Measurements from ENCODE around the gene MAML2.

MAML2 gene

DNA sequence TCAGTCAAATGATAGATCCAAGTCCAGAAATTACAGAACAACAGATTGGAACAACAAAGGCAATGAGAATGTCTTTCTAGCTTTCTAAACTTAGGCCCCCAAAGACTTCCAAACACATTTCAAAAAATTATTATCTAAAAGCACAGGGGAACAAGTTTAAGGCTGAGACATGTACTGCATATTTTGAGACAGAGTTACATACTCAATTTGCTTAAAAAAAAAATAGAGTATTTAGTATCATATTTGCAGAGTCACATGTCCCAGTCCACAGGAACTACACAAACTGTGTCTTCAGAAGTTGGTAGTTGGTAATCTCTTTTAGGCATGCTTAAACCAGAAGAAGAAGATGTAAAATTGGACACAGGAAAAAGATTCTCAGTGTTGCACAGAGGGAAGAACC is 127.2 kb downstream of the MAML2 start:
- no peak for DNase-seq (ENCODE audit: low read depth in 2 of 2, low spot score in 1 of 2)

DNA sequence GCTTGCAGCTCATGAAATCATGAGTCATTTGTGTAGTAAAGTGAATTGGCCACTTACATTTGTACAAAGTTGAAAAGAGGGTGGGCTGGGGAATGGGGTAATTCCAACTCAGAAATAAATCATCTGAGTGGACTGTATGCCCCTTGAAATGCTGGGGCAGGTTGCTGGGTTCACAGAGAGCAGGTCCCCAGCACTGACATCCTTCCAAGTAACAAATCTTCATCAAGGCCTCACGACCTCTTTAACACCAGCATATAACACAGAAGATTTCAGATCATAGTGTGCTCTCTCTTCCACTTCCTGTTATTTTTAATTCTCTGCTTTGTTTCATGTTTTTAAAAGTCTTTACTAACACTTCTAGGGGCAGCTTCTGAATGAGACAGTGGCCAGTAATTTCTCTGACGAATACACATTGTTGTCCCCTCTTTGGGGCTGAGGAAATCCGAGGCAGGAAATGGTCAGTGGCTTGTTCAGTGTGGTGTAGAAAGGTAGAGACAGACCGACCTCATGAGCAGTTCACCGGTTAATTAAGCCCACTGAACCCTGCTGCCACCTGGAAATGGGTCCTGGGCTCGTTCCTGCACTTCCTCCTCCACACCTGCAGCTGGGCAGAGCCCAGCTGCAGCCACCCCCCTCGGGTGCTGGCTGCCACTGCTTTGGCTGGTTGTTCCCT is 127.7 kb downstream of the MAML2 start:
- DNase-seq (ENCODE audit: low read depth in 2 of 2, low spot score in 1 of 2): no peak

DNA sequence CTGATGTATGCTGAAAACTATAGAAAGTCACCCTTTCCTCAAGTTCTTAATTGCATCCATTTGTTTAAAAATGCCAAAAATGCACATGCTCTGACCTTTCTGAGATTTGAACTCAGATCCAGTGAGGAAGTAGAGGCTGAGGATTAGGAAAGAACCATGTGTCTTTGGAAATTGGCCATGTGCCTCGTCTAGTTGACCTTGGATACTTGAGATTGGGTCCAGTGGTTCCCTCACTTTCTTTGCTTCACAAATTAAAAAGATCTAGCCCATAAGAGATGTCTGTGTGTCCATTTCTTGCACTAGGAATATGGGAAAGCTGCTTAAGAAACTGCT is 128.3 kb downstream of the MAML2 start:
- no peak for DNase-seq (ENCODE audit: low read depth in 2 of 2, low spot score in 1 of 2)

DNA sequence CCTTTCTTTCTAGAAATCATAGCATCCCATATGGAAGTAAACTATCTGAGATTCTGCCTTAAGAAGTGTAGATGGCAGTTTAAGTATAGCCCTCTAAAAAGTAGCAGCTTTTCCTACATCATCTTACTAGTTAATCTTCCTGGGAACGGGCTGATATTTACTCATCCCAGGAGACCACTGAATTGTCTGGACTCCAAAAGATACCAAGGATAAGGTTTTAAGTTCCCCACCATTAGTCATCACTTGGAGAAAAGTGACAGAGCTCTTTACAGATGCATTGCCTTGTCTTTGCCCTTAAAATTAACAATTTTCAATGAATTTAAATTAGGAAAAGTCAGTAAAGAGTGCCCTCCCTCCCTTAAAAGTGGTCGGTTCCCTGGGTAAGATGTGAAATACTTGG is 129.5 kb downstream of the MAML2 start:
- no peak for DNase-seq (ENCODE audit: low read depth in 2 of 2, low spot score in 1 of 2)

DNA sequence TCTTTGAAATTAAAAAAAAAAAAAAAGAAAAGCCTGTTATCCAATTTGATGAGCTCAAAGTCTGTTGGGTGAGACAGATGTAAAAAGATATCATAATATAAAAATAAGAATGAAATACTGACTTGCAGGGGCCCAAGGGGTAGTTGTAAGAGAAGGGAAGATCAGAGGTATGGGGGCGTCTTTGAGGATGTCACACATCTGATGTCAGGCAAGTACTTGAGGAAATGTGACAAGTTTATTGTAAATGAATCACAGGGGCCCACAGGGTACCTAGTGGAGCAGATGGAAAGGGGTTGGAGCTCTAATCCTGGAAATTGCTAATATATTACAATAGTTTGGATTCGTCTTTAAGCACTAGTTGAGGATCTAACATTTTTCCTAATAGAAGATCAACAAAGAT is 131.6 kb downstream of the MAML2 start:
- no peak for DNase-seq (ENCODE audit: low read depth in 2 of 2, low spot score in 1 of 2)

DNA sequence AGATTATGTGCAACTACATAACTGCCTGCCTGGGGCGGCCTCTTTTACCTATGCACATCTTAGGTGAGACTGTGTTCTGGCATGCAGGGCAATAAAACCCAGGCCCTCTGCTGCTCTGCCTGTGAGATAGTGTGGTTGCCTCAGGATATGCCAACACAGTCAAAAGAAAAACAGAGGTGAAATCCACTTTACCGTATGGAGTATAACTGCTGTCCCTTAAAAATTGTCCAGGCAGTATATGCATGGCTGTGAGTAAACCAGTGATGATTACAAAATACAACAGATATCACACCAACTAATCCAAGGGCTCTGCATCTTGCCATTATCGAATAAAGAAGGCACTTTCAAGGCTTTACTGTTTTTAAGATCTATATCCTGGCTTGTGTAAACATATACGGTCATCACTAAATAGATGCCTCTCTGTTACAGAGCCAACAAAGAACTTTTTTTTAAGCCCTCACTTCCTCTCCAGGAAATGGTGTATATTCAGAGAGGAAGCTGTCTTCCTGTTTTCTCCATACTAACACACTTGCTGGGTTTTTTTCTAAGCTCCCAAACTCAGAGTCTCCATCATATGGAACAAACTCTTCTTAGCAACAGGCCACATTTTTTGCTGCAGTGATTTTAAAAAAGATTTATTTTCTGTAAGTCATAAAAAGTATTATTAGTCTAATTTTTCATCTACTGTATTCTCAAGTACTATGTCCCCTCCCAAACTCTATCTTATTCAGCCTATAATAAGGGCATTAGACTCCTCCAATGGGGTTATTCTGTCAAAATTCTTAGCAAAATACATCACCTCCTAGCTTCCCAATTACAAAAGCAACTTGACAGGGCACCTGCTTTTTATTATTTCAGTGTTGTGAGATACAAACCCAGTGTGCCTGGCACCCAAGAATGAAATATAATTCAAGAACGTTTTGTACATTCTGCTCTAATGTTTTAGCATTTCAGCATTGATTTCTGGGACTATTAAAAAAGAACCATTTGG is 135.2 kb downstream of the MAML2 start:
- DNase-seq (ENCODE audit: low read depth in 2 of 2, low spot score in 1 of 2): no peak

DNA sequence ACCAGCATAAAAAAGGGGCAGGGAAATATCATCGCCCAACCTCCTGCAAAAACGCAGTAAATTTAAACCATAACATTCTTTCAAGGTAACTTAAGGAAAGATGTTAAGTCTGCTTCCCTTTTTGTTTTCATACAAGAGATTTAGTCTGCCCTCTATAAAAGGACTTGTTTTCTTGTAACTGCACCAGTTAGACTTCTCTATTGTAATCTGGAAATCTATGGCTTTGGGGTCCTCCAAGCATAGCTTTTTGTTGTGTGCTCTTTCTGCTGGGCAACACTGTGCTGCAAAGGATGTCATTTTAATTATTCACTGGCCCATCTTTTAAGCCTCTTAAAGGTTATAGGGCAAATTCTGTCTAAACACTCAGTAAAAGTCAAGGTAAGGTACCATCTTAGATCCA is 136.0 kb downstream of the MAML2 start:
- DNase-seq (ENCODE audit: low read depth in 2 of 2, low spot score in 1 of 2): no peak

DNA sequence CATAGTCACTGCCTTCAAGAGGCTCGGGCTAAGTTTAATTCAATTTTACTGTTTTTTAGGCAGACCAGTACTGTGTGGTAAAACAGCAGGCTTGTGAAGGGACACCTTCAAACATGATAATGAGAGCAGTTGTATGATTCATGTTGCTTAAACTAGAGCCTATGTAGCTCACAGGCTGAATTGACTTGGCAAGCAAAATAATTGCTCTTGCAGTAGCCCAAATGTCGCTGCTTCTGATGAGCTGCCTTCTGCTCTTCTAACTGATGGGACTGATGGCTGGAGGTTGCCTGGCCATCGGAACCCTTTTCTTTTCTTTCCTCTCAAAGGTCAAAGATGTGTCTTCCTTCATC is 137.6 kb downstream of the MAML2 start:
- DNase-seq (ENCODE audit: low read depth in 2 of 2, low spot score in 1 of 2): no peak

DNA sequence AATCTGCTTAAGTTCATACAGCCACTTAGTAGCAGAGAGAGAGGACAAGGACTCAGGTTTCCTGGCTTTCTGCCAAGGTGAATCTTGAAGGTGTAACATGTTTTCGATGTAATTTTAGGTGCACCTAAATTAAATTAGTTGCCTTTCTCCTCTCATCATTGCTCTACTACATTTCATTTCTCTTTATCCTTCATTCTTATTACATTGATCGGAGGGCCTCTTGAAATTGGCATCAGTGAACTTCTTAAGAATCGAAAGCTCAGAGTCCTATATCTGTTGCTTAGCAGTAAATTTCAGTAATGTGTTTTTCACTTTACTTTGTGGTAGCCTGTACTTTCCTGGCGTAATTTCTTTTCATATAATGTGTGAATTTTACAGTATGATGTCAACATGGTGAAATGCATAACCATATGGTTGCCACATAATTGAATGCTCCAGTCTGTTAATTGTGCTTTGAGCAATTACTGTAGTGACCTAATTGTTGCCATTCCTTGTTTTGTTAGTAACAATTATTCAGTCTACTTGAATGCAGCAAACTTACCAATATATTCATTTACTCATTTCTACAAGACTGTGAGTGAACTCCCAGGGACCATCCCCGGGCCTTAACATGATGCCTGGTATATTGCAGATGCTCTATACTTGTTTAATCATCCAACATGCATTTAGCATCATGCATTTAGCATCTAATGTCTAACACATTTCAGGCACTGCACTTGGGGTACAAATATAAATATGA is 138.1 kb downstream of the MAML2 start:
- no peak for DNase-seq (ENCODE audit: low read depth in 2 of 2, low spot score in 1 of 2)

DNA sequence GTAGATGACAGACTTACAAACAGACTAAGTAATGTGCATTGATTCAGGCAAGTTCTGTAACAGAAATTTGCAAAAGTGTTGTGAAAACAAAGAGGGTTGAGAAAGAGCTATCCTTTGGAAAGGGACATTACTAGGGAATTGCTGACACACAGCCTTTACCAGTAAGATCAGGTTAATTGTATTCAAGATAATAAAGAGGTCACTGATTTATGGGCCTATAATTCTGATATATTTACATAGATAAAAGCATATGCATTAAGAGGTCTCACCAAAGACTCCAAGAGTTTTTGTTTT is 138.7 kb downstream of the MAML2 start:
- no peak for DNase-seq (ENCODE audit: low read depth in 2 of 2, low spot score in 1 of 2)

DNA sequence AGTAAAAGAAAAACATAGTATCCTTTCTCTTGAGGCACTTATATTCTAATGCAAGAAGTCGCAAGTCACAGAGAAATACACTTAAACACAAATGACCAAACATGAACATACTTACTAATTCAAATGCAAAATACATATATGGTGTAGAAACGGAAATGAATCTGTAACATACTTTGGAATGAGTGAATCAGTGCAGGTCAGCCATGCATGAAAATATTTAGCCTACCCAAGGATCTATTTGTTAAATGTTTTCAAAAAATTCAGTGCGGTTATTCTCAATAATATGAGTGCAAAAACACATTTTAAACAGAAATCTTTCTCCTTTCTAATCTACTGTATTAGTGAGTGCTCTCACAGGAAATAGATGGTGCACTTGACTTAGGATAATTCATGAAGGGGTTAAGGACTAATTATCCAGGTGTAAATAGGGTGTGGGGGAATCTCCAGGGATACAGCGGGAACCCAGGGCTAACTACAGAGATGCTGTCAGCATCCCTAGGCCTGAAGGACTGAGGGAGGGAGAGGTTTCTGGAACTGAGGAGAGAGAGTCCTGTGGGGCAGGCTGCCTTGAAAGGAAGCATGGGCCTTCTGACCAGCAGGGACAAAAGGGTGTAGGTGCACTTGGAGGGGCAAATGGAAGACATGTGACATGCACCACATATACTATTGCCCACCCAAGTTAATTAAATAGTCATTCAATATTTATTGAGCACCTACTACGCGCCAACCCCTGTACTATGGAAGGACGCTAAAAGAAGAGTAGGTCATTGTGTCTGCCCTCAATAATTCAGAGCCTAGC is 139.2 kb downstream of the MAML2 start:
- no peak for DNase-seq (ENCODE audit: low read depth in 2 of 2, low spot score in 1 of 2)

DNA sequence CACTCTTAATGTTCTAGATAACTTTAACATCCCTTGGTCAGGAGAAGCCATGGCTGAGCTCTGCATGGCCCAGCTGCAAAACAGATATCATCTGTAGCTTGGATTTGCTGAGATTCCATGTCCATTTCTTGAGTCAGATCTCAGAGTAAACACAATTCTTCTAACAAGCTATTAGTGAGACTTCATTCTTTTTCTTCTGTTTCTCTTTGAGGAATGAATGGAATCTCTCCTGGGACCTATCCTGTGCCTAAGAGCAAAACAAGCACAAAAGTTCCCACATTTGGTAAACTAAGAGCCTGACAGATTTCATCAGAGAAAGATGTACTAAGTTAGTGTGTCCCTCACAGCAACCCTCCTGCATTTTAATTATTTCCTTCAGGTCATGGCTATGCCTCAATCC is 142.8 kb downstream of the MAML2 start:
- no peak for DNase-seq (ENCODE audit: low read depth in 2 of 2, low spot score in 1 of 2)

DNA sequence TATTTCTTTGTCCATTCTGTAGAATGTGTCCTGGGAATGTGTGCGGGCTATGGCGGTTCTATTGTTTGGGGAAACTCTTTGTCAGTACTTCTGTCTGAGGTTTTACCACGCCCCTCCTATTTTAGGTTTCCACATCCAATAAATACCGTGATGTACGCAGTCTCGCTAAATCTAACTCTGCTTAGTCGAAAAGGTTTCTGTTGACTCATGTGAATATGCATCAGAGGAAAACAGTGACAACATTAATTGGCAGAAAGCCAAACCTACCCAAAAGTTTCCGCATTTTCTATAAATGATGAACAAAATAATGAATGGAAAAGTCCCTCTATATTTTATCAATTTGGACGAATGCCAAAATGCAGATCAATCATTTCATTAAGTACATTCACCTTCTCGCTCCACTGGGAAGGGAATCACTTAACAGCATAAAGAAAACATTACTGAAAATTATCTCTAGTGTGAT is 143.4 kb downstream of the MAML2 start:
- no peak for DNase-seq (ENCODE audit: low read depth in 2 of 2, low spot score in 1 of 2)

DNA sequence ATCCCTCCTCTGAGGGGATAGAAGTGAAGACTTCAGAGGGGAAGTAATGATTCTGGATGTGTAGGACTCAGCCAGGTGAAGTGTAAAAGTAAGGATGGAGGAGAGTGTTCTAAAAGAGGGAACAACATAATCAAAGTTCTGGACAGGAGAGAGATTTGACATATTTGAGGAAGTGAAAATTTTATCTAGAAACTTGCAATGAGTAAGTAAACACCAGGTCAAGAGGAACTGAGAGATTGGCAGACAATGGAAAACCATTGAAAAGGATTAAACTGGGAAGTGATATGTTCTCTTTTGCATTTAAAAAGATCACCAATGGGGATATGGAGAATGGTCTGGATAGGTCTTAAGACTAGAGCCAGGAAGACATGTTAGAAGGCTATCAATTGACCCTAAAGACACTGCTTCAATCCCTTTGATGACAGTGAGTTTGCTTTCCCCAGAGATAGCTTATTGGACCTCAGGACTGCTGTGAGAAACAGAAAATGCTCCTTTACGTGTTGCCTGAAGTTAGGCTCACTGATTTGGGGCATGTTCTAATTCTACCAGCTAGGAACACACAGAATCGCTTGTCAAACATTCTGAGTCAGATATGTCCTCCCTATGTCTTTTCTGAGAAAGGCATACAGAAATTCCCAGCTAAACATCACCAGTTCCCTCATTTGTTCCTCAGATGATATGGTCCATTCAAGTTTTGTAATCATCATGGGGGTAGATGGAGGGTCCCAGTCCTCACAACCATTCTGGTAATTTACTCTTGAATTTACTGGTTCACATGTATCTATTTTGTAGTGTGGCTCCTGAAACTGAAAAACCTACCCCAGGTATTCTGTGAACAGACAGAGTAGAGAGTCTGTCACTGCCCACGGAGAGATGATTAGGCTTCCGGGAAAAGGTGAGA is 144.9 kb downstream of the MAML2 start:
- no peak for DNase-seq (ENCODE audit: low read depth in 2 of 2, low spot score in 1 of 2)

DNA sequence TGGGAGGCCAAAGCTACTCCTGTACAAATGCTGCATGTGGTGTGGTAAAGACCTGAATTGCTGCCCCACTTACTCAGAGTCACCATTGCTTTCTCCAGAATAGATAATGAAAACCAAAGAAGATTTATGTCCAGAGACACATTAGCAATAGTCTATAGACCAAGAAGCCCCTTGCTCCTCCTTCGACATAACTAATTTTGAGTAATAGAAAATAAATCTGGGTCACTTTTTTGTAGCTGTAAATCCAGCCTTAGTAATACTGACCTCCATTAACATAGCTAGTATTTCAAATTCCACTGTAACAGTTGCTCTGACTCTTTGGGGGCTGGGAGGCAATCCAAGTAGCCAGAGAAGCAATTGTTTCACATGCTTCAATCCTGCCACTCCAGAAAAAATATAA is 145.9 kb downstream of the MAML2 start:
- DNase-seq (ENCODE audit: low read depth in 2 of 2, low spot score in 1 of 2): no peak

DNA sequence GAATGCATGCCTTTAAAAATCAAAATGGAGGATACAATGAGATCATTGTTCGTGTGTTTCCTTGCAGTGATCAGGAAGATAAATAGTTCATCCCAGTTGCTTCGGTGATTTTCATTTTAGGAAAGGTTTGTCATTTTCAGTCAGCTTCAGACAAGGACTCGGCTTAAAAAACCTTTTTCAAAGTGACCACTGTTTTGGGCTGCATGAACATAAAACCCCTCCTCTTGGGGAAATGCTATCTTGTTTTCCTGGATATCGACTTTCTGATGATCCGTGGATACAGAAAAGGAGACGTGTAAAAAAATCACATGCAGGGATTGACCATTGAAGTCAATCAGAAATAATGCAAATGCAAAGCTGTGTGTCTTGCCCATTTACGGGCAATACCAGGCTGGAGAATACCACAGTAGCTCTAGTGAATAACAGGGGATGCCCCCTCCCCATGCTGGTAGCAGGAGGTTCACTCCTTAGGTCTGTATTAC is 146.8 kb downstream of the MAML2 start:
- no peak for DNase-seq (ENCODE audit: low read depth in 2 of 2, low spot score in 1 of 2)

DNA sequence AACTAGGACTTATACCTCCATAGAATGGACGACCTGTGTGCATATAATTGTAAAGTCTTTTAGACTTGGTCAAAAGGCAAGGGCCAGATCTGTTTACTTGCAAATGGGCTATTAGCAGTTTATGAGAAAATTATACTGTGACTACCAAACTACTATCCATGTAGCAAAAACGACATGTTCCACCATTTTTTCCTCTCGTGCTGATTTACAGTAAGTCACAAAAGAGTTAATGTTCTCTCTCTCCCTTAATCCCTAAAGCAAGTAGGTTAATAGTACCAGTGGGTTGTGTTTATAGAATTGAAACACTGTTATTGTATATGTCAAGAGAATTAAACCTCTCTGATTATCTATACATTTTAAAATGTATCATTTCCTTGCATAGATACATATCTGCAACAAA is 147.3 kb downstream of the MAML2 start:
- DNase-seq (ENCODE audit: low read depth in 2 of 2, low spot score in 1 of 2): no peak

DNA sequence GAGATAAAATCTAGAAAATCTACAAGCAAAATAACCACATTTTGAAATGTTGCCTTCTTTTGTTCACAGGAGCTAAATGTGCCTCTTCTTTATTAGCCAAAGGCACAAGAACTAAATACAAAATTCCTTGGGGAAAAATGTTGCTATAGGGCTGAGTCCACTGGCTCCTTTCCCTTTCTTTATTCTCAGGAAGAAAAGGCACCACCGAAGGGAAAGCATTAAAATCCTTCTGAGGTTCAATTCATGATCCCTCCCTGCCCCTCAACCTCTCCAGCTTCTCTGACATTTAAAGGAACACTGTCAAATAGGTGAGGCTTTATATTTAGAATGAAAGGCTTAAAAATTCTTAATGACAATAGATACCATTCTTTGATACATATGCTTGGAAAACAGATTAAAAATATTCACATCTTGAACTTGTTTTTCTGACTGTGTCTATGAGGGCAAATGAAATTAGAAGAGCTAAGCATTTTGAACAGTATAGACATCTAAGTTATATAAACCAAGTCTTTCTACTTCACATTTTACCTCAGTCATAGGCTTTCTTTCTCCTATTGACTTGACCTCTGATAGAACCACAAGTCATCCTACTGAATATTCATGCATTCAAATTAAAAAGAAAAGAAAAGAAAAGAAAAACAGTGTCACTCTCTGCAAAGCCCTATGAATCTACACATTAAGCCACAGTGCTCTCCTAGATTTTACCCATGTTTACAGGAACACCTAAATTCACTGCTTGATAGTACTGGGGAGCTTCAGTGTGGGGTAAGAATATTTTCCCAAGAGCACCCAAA is 148.2 kb downstream of the MAML2 start:
- DNase-seq (ENCODE audit: low read depth in 2 of 2, low spot score in 1 of 2): no peak

DNA sequence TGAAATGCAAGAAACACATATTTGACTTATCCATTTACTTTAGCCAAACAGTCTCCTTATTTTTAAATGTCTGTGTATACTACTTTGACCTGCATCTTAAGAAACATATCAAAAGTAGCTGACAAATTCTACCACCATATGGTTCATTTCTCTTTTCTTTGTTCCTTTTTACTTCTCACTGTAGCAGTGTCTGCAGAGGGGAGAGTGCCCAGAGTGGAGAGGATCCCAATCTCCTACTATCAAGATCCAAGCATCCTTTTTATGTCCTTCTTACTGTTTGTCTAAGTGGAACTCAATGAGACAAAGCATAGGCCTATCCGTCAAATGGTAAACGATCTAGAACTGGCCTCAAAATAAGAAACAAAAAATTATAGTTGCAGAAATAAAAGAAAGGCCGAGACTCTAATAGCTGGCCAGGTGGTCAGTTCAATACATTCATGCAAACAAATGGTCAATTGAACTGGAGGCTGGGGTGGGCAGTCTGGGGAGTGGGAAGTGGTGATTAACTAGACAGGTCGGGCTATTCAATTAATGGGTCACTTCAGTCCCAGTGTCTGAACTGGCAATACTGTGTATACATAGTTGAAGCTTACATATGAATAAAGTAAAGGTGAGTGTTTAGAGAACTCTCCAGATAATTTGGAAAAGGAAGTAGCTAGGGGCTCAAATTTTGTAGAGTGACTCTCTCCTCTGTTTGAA is 149.1 kb downstream of the MAML2 start:
- DNase-seq (ENCODE audit: low read depth in 2 of 2, low spot score in 1 of 2): no peak
